CD4-positive, alpha-beta T cell treated with Interleukin-2 at 100 ng/mL for 4 hours (primary cell): ENCODE results near the gene VSTM2B.

ENCODE experiments used
- DNase-seq: peaks from one replicate; pipeline ENCODE4 v3.0.0-alpha.2; 2020; ENCODE audit warnings: low spot score

VSTM2B gene

DNA sequence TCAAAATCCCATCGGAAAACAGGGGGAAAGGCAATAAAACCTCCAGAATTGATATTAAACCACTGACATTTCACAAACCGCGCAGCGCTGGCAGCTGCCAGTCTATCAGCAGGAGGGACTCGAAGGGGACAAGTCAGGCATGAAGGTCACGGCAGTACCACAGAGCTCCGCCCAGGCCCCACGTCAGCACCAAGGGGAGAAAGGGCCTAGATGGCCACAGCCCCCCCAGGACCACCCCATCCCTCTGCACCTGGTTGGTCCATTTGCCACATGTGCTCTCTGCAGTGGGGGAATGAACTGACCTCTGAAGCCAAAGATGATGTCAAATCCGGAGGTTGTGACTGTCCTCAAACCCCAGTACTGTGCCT lies 9.5 kb upstream of the VSTM2B start:
- no peak for DNase-seq

DNA sequence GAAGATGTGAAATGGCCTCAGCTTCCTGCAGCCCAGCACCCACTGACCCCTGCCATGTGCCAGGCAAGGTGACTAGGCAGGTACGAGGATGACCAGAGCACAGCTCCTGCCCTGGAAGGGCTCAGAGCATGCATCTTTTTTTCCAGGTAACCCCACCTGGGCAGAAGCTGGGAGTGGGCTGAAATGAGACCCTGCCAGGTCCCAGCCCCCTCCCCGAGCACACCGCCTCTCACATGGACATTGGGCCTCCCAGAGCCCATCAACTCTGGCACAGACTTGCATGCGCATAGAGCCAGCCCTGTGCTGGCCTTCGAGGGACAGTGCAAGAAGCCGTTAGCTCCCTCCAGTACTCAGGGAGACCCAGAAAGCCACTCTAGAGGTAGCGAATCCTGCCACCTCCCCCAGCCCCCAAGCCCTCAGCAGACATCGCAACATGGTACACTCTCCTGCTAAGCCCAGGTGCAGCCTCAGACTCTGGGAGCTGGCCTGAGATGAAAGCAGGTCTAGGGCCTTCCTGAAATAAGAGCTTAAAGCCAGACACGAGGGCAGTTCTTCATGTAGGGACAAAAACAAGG lies 8.9 kb upstream of the VSTM2B start:
- no peak for DNase-seq

DNA sequence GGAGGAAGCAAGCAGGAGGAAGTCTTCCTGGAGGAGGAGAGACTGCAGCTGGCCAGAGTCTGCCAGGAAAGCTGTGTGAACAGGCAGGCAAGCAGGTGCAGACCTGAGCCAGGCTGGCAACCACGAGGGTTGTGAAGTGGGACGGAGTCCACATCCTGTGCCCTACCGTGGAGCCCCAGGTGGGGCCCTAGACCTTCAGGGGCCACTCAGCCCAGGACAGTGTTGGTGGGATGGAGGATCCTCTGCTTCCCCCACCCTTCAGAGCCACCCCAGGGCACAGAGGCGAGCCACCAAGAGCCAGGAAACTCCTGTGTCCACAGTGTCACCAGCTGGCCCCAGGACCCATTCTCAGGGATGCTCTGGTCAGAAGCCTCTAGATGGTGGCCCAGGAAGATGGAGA lies 8.4 kb upstream of the VSTM2B start:
- no peak for DNase-seq

DNA sequence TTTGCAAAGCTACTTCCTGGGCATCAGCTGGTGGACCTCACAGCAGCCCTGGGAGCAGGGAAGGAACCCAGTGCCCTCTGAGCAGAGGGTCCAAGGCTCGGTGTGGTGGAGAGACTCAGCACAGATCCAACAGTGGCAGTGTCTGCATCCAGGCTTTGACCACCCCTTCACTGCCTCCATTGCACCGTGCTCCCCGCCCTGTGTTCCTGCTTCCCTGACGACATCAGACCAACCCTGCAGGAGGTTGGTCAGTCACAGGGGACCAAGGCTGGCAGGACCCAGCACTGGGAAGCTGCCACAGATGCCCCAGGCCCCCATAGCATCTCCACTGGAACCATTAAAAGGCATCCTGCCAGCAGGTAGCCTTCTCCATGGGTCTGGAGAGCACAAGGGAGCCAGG lies 7.8 kb upstream of the VSTM2B start:
- DNase-seq = no peak

DNA sequence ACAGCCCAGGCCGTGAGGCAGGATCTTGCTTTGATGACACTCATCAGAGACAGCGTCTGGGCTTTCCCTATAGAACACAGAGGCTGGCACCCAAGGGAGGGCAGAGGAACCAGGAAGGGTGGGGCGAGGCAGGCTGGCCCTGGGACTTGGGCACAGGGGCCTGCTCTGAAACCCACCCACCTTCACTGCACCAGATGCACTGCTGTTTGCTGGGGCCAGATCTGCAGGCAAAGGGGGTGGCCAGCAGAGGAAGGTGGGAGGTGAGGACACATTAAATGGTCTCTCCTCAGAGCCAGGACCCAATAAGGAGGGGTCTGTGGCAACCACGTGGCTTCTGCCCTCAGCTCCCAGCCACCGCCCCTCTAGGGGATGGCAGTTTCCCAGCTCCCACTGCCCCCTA lies 6.6 kb upstream of the VSTM2B start:
- DNase-seq = no peak

DNA sequence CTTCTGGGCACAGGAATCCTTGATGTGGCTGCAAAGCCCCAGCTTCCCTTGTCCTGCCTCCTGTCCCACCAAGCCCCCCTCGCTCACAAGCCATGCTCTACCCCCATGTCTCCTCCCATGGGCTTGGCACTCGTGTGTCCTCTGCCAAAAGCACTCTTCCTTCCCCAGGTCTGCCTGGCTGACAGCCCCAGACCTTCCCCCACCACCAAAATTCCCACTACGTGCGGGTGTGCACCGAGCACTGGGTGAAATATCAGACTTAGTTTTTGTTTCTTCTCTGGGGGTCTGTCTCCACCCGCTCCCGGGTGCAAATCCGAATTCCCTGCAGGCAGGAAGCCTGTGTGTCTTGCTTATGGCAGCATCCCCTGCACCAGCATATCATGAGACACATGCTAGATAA lies 5.9 kb upstream of the VSTM2B start:
- no peak for DNase-seq

DNA sequence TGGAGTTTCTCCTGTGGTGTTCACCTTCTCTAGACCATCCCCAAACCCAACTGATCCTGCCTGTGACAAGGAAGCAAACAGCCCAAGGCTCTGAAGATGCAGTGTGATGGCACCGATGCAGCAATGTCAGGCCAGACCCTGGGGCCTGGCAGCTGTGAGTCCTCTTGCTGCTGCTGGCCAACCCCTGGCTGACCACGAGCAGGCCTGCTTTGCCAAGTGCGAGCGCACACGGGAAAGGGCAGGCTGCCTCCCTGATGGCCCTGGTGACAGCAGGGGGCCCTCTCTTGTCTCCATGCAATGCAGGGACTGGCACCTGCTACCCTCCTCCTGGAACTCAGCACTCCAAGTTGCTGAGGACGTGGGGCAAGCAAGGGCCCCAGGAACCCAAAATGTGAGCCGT lies 5.4 kb upstream of the VSTM2B start:
- no peak for DNase-seq

DNA sequence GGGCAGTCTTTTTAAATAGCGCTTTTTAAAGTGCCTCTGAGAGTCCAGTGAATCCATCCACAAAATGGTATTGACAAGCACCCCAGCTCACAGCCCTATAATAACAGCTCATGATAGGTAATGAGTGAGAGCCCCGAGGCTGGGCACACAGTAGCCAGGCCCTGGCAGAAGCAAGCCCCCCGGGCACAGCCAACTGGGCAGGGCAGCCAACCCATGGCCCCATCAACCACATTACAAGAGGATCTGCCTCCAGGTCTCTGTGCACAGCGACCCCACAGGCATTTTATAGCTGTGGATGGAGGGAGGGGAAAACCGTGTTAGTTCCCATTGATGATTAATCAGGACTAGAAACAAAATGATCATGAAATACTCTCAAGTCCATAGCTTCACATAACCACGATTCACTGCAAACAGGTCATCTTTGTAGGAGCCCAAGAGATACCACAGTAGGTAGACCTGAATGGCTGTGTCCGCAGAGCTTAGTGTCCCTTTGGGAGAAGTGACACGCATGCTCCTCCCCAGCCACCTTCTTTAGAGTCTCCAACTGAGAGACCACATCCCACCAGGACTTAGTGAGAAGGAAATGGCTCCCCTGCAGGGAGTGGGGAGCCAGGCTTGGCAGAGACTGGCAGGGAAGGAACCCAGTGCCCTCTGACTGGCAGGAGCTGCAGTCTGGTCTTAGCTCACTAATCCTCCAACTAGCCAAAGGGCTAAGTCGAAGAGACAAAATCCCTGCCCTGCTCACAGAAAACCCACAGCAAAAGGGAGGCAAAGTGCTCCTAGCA lies 4.3 kb upstream of the VSTM2B start:
- DNase-seq = no peak

DNA sequence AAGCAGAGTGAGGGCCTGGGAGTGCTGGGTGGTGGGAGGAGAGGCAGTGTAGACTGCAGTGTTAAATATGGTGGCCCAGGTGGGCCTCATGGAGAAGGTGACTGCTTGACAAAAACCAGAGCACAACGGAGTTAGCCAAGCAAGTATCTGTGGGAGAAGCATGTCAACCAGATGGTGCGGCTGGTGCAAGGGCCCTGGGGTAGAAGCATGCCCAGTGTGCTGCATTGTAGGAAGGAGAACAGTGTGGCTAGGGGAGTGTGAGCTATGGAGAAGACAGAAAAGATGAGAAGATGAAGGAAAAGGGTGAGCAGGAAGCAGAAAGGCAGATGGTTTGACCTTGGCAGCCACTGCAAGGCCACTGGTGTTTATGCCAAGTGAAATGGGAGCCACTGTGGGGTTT lies 2.2 kb upstream of the VSTM2B start:
- no peak for DNase-seq

DNA sequence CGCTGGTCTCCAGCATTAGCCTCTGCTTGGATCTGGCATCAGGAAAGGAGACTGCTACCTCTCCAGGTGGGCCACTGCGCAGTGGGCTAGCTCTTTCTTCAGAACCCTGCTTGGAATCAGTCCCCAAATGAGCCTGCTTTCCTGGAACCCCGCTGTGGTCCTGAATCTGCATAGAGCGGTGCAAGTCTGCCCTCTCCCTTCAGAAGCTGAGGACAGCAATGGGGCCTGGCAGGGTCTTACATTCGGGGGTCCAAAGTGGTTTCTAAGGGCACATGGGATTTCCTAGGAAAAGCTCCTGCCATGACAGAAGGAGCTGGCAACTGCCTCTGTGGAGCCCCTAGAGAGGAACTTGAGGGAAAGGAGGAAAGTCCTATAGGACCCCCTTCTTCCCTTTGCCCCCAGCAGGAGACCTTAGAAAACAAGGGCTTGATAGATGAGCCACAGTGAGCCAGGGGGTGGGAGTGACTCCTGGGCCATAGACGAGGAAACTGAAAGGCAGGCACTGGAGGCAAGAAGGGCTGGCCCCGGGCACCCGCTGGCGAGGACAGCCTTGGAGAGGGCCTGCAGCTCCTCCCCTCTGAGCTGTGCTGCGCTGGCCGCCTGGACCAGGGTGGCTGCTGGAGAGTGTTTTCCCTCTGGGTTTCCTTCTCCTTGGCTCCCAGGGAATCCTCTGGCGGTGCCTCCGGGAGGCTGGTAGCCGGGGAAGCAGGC lies 1.4 kb upstream of the VSTM2B start:
- DNase-seq = no peak

DNA sequence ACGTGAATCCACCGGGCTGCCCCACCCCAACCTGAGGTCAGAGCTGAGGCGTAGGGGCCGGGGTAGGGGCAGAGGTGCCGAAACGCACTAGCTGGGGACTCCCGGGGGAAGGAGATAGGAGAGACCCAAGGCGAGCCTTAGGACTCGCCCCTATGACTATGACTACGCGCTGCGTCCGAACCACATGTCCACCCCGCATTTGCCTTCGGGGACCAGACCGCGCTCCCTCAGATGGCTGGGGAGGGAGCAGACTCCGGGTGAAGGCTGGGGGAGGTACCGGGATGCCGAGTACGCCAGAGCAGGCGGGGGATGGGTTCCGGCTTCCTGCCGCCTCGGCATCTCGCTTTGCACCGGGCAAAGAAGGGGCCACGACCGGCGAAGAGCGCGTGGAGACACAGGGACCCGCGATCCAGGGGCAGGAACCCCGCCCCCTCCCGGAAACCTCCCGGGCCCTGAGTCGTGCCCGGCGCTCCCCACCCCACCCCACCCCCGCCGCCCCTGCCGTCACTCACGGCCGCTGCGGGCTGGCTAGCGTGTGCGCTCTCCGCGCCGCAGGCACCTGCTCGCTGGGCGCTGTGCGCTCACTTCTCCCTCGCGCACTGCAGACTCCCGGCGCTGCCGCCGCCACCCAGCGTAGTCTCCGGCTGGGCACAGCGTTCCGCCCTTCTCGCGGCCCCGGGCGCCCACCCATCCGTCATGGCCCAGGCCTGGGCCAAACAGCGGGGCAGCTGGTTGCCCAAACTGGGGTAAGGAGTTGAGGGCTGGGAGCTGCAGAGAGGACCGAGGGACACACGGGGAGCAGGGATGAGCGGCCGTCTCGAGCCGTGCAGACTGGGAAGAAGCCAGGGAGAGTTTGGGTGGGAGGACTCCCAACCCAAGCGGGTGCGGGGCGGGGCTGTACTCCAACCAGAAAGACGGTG lies 622 bp upstream of the VSTM2B start:
- no peak for DNase-seq

DNA sequence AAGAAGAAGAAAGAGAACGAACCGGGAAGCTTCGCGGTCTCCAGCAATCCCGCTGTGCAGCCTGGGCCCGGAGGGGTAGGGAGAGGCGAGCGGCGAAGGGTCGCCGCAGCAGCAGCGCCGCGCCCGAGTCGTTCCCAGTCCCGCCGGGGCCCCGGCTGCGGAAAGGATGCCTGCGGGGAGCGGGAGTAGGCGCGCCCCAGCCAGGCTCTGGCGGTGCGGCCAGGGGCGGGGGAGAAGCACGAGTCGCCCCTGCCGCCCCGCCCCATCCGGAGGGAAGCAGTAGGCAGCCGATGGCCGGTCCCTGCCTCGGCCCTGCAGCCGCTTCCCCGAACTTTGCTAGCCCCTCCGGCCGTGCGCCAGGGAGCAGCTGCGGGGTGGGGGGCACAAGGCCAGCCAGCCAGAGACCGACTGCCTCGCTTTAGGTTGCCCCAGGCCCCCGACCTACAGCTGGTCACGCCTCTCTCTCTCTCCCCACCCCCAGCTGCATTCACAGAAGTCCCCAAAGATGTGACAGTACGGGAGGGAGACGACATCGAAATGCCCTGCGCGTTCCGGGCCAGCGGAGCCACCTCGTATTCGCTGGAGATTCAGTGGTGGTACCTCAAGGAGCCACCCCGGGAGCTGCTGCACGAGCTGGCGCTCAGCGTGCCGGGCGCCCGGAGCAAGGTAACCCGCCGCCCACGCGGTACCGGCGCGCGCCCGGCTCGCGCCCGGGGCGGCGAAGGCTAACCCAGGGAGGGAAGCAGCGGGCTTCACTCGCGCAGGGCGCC lies 1.1 kb downstream of the VSTM2B start:
- DNase-seq = no peak

DNA sequence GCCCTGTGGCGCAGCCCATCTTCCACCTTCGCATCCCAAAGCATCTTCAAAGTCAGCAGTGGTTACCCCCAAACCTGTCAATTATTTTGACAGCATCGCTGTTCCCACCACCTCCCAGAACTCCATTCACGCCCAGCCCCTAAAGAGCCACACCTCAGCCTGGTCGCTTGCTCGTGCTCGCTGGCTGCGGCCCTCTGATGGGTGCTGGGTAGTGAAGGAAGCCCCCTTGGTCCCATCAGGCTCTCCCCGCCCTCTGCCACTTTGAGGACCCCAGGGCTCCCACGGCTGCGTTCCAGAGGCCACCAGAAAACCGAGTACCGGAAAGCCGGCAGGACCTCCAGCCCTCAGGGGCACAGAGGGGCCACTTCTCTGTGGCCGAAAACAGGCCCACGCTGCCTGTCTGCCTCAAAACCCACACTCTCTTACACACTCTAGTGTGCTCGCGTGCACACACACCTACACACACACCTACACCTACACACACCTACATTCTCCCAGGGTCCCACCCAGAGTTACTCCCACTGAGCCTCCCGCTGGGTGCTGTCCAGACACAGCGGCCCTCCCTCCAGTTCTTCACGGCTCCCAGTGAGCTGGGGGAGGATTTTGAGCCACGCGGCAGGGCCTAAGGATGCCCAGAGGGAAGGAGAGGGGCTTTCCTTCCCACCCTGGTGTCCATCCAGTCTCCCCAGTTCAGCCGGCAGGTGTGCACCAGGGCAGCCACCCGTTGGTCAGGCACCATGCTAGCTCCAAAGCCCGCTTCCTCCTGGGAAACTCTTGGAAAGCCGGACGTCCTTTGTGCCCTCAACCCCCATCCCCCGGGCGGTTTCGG lies 1.9 kb downstream of the VSTM2B start:
- DNase-seq = no peak

DNA sequence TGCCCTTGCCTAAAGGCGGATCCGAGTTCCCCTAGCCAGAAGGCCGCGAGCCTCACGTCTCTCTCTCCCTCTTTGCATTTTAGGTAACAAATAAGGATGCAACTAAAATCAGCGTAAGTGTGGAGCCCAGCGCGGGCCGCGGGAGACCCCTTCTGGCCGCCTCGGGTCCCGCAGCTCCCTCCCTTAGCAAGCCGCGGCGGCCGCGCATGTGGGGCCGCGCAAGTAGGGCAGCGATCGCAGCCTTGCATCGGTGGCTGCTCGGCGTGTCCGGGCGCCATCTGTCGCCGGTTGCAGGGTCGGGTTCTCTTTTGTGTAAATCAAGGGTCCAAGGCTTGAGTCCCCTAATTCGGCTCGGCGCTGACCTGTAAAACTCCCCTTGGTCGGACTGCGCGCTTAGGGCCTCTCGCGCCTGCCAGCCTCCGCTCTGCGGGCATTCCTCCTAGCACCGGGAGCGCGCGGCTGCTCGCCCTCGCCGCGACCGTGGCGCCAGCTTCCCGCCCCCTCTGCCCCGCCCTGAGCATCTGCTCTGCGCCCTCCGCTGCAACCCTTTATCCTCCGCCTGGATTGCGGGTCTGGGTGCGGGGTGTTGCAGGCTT lies 2.7 kb downstream of the VSTM2B start:
- peak; percentile 29 for DNase-seq

DNA sequence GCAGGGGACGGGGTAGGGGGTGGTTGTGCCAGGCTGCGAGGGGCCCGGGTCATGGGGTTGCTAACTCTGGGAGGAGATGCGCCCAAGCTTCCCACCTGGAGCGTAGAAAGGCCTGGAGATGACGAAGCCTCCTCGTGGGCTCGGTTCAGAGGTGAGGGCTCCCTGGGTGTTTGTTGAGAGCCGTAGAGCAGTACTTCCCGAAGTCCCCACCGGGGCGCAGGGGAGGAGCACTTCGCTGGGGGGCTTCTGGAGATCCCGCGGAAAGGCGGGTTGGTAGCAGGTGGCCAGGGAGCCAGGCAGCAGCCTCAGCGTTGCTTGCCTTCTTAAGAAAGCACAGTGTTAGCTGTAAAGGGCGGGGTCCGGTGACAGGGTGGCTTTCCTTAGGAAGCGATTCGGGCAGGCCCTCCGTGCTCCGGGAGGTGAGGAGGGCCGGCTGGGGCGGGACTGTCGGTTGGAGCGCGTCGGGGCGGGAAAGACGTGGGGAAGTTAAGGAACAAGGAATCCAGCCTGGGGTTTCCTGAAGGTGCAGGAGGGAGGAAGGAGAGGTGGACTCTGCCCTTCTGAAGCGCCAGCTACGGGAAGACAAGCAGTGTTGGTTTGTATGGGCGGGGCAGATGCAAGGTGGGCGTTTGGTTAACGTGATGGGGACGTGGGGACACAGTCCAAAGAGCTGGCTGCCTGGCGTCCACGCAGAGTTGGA lies 3.3 kb downstream of the VSTM2B start:
- no peak for DNase-seq

DNA sequence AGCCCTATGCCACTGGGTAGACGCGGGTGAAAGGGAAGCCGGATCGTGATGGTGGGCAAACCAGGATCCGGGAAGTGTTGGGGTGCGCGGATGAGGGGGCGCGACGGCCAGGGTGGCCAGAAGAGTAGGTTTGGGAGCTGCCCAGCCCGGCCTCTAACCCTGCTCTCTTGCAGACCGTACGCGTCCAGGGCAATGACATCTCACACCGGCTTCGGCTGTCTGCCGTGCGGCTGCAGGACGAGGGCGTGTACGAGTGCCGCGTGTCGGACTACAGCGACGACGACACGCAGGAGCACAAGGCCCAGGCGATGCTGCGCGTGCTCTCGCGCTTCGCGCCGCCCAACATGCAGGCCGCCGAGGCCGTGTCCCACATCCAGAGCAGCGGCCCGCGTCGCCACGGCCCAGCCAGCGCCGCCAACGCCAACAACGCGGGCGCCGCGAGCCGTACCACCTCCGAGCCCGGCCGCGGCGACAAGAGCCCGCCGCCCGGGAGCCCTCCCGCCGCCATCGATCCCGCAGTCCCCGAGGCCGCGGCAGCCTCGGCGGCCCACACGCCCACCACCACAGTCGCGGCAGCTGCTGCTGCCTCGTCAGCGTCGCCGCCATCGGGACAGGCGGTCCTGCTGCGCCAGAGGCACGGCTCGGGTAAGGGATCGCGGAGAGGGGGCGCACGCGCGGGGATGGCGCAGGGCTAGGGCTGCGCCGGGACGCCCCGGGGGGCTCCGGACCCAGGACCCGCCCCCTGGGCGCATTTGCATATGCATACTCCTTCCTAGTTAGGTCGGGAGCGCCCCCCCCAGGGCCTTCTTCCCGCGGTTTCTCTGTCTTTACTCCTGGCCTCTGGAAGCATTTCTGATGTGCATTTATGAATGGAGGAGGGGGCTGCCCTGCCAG lies 4.1 kb downstream of the VSTM2B start:
- DNase-seq = no peak

DNA sequence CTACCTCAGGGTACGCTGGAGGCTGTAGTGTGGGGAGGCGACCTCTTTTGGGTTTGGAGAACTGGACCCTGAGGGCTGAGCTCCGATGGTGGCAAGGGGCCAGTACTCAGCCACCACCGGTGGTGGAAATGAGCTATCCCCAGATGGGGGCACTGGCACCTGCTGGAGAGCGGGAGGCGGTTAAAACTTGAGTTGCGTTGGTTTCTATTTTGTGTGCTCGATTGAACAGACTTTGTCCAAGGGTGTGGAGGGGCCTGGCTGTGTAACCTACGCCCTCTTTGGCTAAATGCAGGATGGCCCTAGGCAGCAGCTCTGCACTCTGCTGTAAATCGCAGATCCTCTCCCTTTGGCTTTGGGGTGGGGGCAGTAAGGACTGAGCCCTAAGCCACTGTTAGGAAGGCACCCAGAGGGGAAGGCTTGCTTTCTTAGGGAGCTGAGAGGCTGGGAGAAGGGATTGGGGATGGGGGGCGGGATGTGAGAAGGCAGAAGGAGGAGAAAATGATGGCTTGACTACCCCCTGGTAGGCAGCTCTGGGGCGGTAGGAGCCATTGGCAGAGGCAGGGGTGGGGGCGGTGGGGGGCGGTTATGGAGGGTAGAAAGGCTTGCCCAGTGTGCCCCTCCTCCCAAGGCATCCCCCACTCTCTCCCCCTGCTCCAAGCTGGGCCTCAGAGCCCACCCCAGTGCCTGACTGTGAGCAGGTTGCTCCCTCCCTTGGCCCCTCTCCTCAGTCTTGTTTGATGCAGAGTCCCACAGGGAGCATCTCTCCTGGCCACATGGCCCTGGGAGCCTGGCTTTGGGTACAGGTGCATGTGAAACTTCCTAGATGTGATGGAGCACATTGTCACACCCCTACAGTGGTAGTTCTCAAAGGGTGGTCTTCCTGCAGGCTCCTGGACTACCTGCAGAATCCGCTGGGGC lies 5.0 kb downstream of the VSTM2B start:
- no peak for DNase-seq
